Measurements from ENCODE around the gene MCTP2. TPM values are rescaled to one million over a fixed set of nuclear protein-coding genes. Genes with fewer than 3 reads are reported as not detected.

The MCTP2 gene
- total and polyA plus RNA-seq, 9 of the 15 experiments (the other 6 are each of a cell fraction or from before 2014, with no cell fraction given): 0.07 TPM; not detected in 8

DNA sequence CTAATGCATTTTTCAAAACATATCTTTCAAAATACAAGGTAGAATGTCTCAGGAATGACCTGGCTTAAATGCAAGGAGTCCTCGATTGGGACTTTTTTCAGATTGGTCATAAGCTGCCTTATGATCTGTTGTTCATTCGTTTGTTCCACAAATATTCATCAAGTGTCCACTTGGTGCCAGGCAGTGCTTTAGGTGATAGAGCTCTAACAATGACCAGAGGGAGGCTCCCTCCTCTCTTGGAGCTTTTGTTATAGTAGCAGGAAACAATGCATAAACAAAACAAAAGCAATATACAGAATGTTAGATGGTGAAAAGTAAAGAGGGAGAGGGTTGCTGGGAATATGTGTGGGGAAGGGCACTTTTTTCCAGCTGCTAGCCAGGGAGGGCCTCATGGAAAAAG, 156.1 kb downstream of the MCTP2 start:
- no peaks in the 10 kb centered on the region for H3K9me1 ChIP-seq (ENCODE audit: control insufficient read depth, insufficient read depth, low read length)
- no peak overlapping the region for H3K9ac ChIP-seq (ENCODE audit: insufficient read depth in 1 of 2, low read depth in 2 of 2, low read length in 2 of 2)
- 0% methylated on average over 2 of the region's 2 CpGs for WGBS (ENCODE audit: insufficient coverage, low coverage, missing lambda C conversion rate)
- intact Hi-C loops (cut with micrococcal nuclease): no loop called here
- H3K4me3 ChIP-seq: no peak overlapping the region
- H3K27me3 ChIP-seq (ENCODE audit: control insufficient read depth in 2 of 2, insufficient read depth in 2 of 2, low read length in 2 of 2): no peaks in the 10 kb centered on the region
- H3K79me2 ChIP-seq (ENCODE audit: control insufficient read depth, insufficient read depth, low read length): no peaks in the 10 kb centered on the region
- DNase-seq (ENCODE audit: extremely low read depth in 1 of 4, low spot score in 3 of 4) (no peak), FAIRE-seq (no peak), ATAC-seq (no peak)
- POLR2A ChIA-PET: no interaction called here
- H4K20me1 ChIP-seq (replicated peaks; ENCODE audit: control insufficient read depth, insufficient read depth, low read length): no peaks in the 10 kb centered on the region
- in situ Hi-C loops (cut with MboI): no loop called here
- no peaks in the 10 kb centered on the region for H3K4me1 ChIP-seq (replicated peaks in 1 of 2; ENCODE audit: control insufficient read depth in 2 of 2, insufficient read depth in 2 of 2, low read length in 2 of 2)
- no TSS peak for BruUV-seq (replicated peaks)
- H3K36me3 ChIP-seq (ENCODE audit: control insufficient read depth, insufficient read depth, low read length): no peaks in the 10 kb centered on the region
- H2AFZ ChIP-seq (ENCODE audit: low read depth, low read length): no peak overlapping the region
- no peak overlapping the region for H3K4me2 ChIP-seq (ENCODE audit: insufficient read depth, low read length)
- H3K27ac ChIP-seq (ENCODE audit: extremely low read depth, low read depth, low read length): no peak overlapping the region
- H3K9me3 ChIP-seq (replicated peaks; ENCODE audit: control insufficient read depth, insufficient read depth, low read depth, low read length): peaks cover 2% of the 10 kb centered on the region; the same call in 1 of the 2 replicates
- CTCF ChIA-PET (ENCODE audit: low intra/inter-chr PET ratio): no interaction called here
- TF ChIP-seq U2AF1 (optimal IDR thresholded peaks at IDR 0.05; ENCODE audit: low read depth, low read length) (no peak), NFIX (CRISPR knock-in tag; IDR thresholded peaks at IDR 0.05; ENCODE audit: low read depth) (no peak), TAF7 (tag; IDR thresholded peaks at IDR 0.05) (no peak), PURB (CRISPR knock-in tag; IDR thresholded peaks at IDR 0.05; ENCODE audit: low read depth) (no peak), E2F3 (CRISPR knock-in tag; IDR thresholded peaks at IDR 0.05) (no peak), ZNF12 (CRISPR knock-in tag; IDR thresholded peaks at IDR 0.05) (no peak), PPARD (CRISPR knock-in tag; IDR thresholded peaks at IDR 0.05) (no peak)
- TF ChIP-seq, protein P1, sequence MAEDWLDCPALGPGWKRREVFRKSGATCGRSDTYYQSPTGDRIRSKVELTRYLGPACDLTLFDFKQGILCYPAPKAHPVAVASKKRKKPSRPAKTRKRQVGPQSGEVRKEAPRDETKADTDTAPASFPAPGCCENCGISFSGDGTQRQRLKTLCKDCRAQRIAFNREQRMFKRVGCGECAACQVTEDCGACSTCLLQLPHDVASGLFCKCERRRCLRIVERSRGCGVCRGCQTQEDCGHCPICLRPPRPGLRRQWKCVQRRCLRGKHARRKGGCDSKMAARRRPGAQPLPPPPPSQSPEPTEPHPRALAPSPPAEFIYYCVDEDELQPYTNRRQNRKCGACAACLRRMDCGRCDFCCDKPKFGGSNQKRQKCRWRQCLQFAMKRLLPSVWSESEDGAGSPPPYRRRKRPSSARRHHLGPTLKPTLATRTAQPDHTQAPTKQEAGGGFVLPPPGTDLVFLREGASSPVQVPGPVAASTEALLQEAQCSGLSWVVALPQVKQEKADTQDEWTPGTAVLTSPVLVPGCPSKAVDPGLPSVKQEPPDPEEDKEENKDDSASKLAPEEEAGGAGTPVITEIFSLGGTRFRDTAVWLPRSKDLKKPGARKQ (CRISPR knock-in tag; IDR thresholded peaks at IDR 0.05): no peak
- TF ChIP-seq, protein P2, sequence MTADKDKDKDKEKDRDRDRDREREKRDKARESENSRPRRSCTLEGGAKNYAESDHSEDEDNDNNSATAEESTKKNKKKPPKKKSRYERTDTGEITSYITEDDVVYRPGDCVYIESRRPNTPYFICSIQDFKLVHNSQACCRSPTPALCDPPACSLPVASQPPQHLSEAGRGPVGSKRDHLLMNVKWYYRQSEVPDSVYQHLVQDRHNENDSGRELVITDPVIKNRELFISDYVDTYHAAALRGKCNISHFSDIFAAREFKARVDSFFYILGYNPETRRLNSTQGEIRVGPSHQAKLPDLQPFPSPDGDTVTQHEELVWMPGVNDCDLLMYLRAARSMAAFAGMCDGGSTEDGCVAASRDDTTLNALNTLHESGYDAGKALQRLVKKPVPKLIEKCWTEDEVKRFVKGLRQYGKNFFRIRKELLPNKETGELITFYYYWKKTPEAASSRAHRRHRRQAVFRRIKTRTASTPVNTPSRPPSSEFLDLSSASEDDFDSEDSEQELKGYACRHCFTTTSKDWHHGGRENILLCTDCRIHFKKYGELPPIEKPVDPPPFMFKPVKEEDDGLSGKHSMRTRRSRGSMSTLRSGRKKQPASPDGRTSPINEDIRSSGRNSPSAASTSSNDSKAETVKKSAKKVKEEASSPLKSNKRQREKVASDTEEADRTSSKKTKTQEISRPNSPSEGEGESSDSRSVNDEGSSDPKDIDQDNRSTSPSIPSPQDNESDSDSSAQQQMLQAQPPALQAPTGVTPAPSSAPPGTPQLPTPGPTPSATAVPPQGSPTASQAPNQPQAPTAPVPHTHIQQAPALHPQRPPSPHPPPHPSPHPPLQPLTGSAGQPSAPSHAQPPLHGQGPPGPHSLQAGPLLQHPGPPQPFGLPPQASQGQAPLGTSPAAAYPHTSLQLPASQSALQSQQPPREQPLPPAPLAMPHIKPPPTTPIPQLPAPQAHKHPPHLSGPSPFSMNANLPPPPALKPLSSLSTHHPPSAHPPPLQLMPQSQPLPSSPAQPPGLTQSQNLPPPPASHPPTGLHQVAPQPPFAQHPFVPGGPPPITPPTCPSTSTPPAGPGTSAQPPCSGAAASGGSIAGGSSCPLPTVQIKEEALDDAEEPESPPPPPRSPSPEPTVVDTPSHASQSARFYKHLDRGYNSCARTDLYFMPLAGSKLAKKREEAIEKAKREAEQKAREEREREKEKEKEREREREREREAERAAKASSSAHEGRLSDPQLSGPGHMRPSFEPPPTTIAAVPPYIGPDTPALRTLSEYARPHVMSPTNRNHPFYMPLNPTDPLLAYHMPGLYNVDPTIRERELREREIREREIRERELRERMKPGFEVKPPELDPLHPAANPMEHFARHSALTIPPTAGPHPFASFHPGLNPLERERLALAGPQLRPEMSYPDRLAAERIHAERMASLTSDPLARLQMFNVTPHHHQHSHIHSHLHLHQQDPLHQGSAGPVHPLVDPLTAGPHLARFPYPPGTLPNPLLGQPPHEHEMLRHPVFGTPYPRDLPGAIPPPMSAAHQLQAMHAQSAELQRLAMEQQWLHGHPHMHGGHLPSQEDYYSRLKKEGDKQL (CRISPR knock-in tag; IDR thresholded peaks at IDR 0.05; ENCODE audit: borderline replicate concordance): no peak
- TF ChIP-seq, protein P3, sequence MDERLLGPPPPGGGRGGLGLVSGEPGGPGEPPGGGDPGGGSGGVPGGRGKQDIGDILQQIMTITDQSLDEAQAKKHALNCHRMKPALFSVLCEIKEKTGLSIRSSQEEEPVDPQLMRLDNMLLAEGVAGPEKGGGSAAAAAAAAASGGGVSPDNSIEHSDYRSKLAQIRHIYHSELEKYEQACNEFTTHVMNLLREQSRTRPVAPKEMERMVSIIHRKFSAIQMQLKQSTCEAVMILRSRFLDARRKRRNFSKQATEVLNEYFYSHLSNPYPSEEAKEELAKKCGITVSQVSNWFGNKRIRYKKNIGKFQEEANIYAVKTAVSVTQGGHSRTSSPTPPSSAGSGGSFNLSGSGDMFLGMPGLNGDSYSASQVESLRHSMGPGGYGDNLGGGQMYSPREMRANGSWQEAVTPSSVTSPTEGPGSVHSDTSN (CRISPR knock-in tag; IDR thresholded peaks at IDR 0.05; ENCODE audit: low read depth): no peak
- TF ChIP-seq, protein P3 (tag; conservative IDR thresholded peaks at IDR 0.05; ENCODE audit: low read depth): no peak

All from K562 (cell line).